GM19239 (cell line): ENCODE measurements around the gene MRPL23.

Experiments used
- DNase-seq: peaks from one replicate; pipeline ENCODE4 v3.0.0; 2011; ENCODE audit warnings: low spot score; ENCODE audit not compliant: insufficient read length
- FAIRE-seq: peaks from 2 replicates; lab custom pipeline; 2011; peaks lifted over from hg19 to GRCh38; lab: Jason Lieb, UNC

MRPL23 gene

GRCh38 chr11:1988174-1988573 is 41.0 kb downstream of the MRPL23 start:
- no peak for DNase-seq
- FAIRE-seq = no peak

- no peak for DNase-seq
- no peak for FAIRE-seq
Measured at GRCh38 chr11:1988667-1989317, 41.7 kb downstream of the MRPL23 start.

- DNase-seq = no peak
- no peak for FAIRE-seq
Measured at GRCh38 chr11:1989953-1990352, 42.8 kb downstream of the MRPL23 start.

- no peak for FAIRE-seq
- no peak for DNase-seq
Measured at GRCh38 chr11:1990872-1991578, 43.9 kb downstream of the MRPL23 start.

GRCh38 chr11:1992111-1992510 is 45.0 kb downstream of the MRPL23 start:
- no peak for DNase-seq
- FAIRE-seq = no peak

- FAIRE-seq = no peak
Measured at GRCh38 chr11:1994121-1994520, 47.0 kb downstream of the MRPL23 start.

GRCh38 chr11:1997755-1998154 is 50.6 kb downstream of the MRPL23 start, which contains the start of gene H19:
Gene H19 (minus strand): TSS chr11:1997842.
- DNase-seq (no peak), FAIRE-seq (no peak)

More at GRCh38 chr11:1994121-1994520, 47.0 kb downstream of the MRPL23 start:
- no peak for DNase-seq

GRCh38 chr11:1998290-1998689 is 51.2 kb downstream of the MRPL23 start:
- FAIRE-seq (no peak), DNase-seq (no peak)

GRCh38 chr11:1998861-1999260 is 51.7 kb downstream of the MRPL23 start:
- DNase-seq (no peak), FAIRE-seq (no peak)

GRCh38 chr11:2002042-2002776 is 55.1 kb downstream of the MRPL23 start:
- DNase-seq (no peak), FAIRE-seq (no peak)

- no peak for FAIRE-seq
- no peak for DNase-seq
Measured at GRCh38 chr11:2002807-2003206, 55.7 kb downstream of the MRPL23 start.

- DNase-seq = no peak
- no peak for FAIRE-seq
Measured at GRCh38 chr11:2004466-2004865, 57.3 kb downstream of the MRPL23 start.
